NB4 (cell line): ENCODE results near the gene TECRL.

ENCODE experiments used
- CTCF ChIP-seq: IDR thresholded peaks from one replicate; pipeline ENCODE4 v1.5.1; 2012; ENCODE audit warnings: low read depth, low read length
- MAX ChIP-seq: IDR thresholded peaks from 2 replicates; pipeline ENCODE4 v1.6.1; 2011; ENCODE audit warnings: low read depth, low read length
- POLR2A ChIP-seq: IDR thresholded peaks from 2 replicates; pipeline ENCODE4 v1.6.1; 2011; ENCODE audit warnings: mild to moderate bottlenecking; ENCODE audit not compliant: insufficient read length; ENCODE audit errors: extremely low read depth

- TF ChIP-seq POLR2A (no peak), CTCF (no peak), MAX (no peak)
These were observed 2.2 kb downstream of the TECRL start for GRCh38 chr4:64407000-64407399.
